K562 (cell line): ENCODE data around the gene USP46. TPM values are rescaled to one million over a fixed set of nuclear protein-coding genes. Genes with fewer than 3 reads are reported as not detected.
A peak's percentile ranks its signal among the peaks of the same experiment; 100 is the strongest.

Source experiments
- ATAC-seq: fragments of 200-7000 bp; cut with Tn5 transposase; 3 replicates; pipeline ENCODE4 v1.9.1; 2020; ENCODE audit warnings: moderate library complexity
- BruUV-seq: library from RNA; stranded (reverse); fragments of 400-500 nt; replicated peaks from 2 replicates; lab custom pipeline; 2021; lab: Mats Ljungman, UMichigan
- CTCF ChIA-PET: fragments of 300-600 bp; formaldehyde crosslinking; extraction: SDS; loops from one replicate; lab custom pipeline; 2021; ENCODE audit warnings: low intra/inter-chr PET ratio; lab: Yijun Ruan, JAX
- POLR2A ChIA-PET: fragments of 300-600, 350-650 bp; sonication (Branson Sonifier 250); formaldehyde crosslinking; extraction: SDS; loops from one replicate; lab custom pipeline; 2021; ENCODE audit warnings: antibody characterized with exemption, inconsistent platforms; lab: Yijun Ruan, JAX
- DNase-seq, 4 experiments: peaks; one replicate each; pipeline versions ENCODE4 v3.0.0 to v3.0.0-alpha.2; 2011 to 2018; ENCODE audit warnings: low spot score in 3 of 4, mixed read lengths in 3 of 4; ENCODE audit errors: extremely low read depth in 1 of 4
- FAIRE-seq: peaks from 2 replicates; lab custom pipeline; 2011; peaks lifted over from hg19 to GRCh38; lab: Jason Lieb, UNC
- H2AFZ ChIP-seq: 2 replicates; pipeline ENCODE4 v1.6.0; 2011; ENCODE audit warnings: low read depth, low read length, control low read depth, inconsistent platforms
- H3K27ac ChIP-seq: fragments of 200-600 bp; 3 replicates; pipeline ENCODE4 v1.8.0; 2011; ENCODE audit warnings: low read depth, mild to moderate bottlenecking, control low read depth, inconsistent platforms, low read length, moderate library complexity, mixed read lengths; ENCODE audit errors: extremely low read depth
- H3K27me3 ChIP-seq, 2 experiments: fragments of 300-600 bp in 1 of 2; 2 replicates in 1 of 2; 3 replicates in 1 of 2; pipeline versions ENCODE4 v1.6.0 to v1.8.0; 2011; ENCODE audit warnings: inconsistent platforms in 2 of 2, low read length in 2 of 2, mild to moderate bottlenecking in 1 of 2, mixed read lengths in 1 of 2, moderate library complexity in 1 of 2; ENCODE audit not compliant: control insufficient read depth in 2 of 2, insufficient read depth in 2 of 2
- H3K36me3 ChIP-seq: fragments of 300-600 bp; 3 replicates; pipeline ENCODE4 v1.8.0; 2011; ENCODE audit warnings: mild to moderate bottlenecking, low read length, inconsistent platforms; ENCODE audit not compliant: control insufficient read depth, insufficient read depth
- H3K4me1 ChIP-seq, 2 experiments: fragments of 200-600 bp in 1 of 2; replicated peaks in 1 of 2; 2 replicates in 1 of 2; 3 replicates in 1 of 2; pipeline versions ENCODE4 v1.5.1 to v1.8.0; 2011; ENCODE audit warnings: inconsistent platforms in 2 of 2, low read length in 2 of 2, mild to moderate bottlenecking in 1 of 2, mixed read lengths in 1 of 2, moderate library complexity in 1 of 2; ENCODE audit not compliant: control insufficient read depth in 2 of 2, insufficient read depth in 2 of 2
- H3K4me2 ChIP-seq: 2 replicates; pipeline ENCODE4 v1.6.1; 2011; ENCODE audit warnings: low read length, control low read depth, inconsistent platforms, mixed read lengths; ENCODE audit not compliant: insufficient read depth
- H3K4me3 ChIP-seq: fragments of 200-600 bp; sonication (generic), shearing (Covaris generic); 2 replicates; pipeline ENCODE4 v1.5.1; 2016; ENCODE audit warnings: control low read depth, inconsistent platforms
- H3K79me2 ChIP-seq: fragments of 200-600 bp; 3 replicates; pipeline ENCODE4 v1.8.0; 2011; ENCODE audit warnings: low read length, inconsistent platforms; ENCODE audit not compliant: control insufficient read depth, insufficient read depth
- H3K9ac ChIP-seq, 2 experiments: 2 replicates each; pipeline versions ENCODE4 v1.6.0 to v1.6.1; 2011; ENCODE audit warnings: low read depth in 2 of 2, low read length in 2 of 2, control low read depth in 1 of 2, inconsistent platforms in 1 of 2, mild to moderate bottlenecking in 1 of 2, mixed read lengths in 1 of 2; ENCODE audit not compliant: insufficient read depth in 1 of 2
- H3K9me1 ChIP-seq: one replicate; pipeline ENCODE4 v1.6.0; 2011; ENCODE audit warnings: inconsistent platforms, mild to moderate bottlenecking, low read length, moderate library complexity; ENCODE audit not compliant: control insufficient read depth, insufficient read depth
- H3K9me3 ChIP-seq: replicated peaks from 2 replicates; pipeline ENCODE4 v1.5.1; 2011; ENCODE audit warnings: low read depth, low read length, inconsistent platforms; ENCODE audit not compliant: control insufficient read depth, insufficient read depth
- H4K20me1 ChIP-seq: replicated peaks from 2 replicates; pipeline ENCODE4 v1.6.1; 2011; ENCODE audit warnings: low read length, inconsistent platforms, mixed read lengths; ENCODE audit not compliant: control insufficient read depth, insufficient read depth
- ARNT ChIP-seq, 2 experiments: fragments of 450-650 bp; IDR thresholded peaks; 2 replicates each; pipeline ENCODE4 v1.6.1; 2016; ENCODE audit warnings: mild to moderate bottlenecking in 1 of 2
- BCOR ChIP-seq: fragments of 450-650 bp; IDR thresholded peaks from 2 replicates; pipeline ENCODE4 v1.6.1; 2016
- CBX8 ChIP-seq: fragments of 200-600 bp; sonication (generic); IDR thresholded peaks from 2 replicates; pipeline ENCODE4 v1.6.1; 2012; ENCODE audit warnings: borderline replicate concordance, mixed run types, low read depth, mild to moderate bottlenecking, moderate library complexity, mixed read lengths, low read length, control low read depth, inconsistent platforms; ENCODE audit not compliant: poor library complexity, severe bottlenecking; ENCODE audit errors: extremely low read depth
- CEBPG ChIP-seq, 3 experiments: fragments of 200-800 bp in 1 of 3; sonication (Bioruptor generic) in 1 of 3; sonication (generic) in 1 of 3; formaldehyde crosslinking in 1 of 3; IDR thresholded peaks in 2 of 3; conservative IDR thresholded peaks in 1 of 3; 2 replicates each; pipeline versions ENCODE4 v1.6.1 to v1.8.0; 2016 to 2022; ENCODE audit warnings: missing compliant biosample characterization in 2 of 3, missing genetic modification characterization in 2 of 3, mild to moderate bottlenecking in 1 of 3, missing genetic modification reagents in 1 of 3
- COPS2 ChIP-seq: fragments of 450-650 bp; conservative IDR thresholded peaks from 2 replicates; pipeline ENCODE4 v1.6.1; 2016; ENCODE audit warnings: mild to moderate bottlenecking, moderate library complexity
- EGR1 ChIP-seq: fragments of 450-650 bp; conservative IDR thresholded peaks from 2 replicates; pipeline ENCODE4 v1.6.1; 2017; ENCODE audit warnings: mild to moderate bottlenecking
- FOS ChIP-seq: IDR thresholded peaks from 3 replicates; pipeline ENCODE4 v1.6.1; 2011; ENCODE audit not compliant: insufficient read length; ENCODE audit errors: extremely low read depth
- MAFG ChIP-seq: fragments of 450-650 bp; conservative IDR thresholded peaks from 2 replicates; pipeline ENCODE4 v1.6.1; 2016; ENCODE audit warnings: missing genetic modification characterization, missing compliant biosample characterization
- PCBP2 ChIP-seq: fragments of 200-400 bp; formaldehyde crosslinking; IDR thresholded peaks from 2 replicates; pipeline ENCODE4 v1.6.1; 2018; ENCODE audit warnings: low read length, low read depth, mild to moderate bottlenecking, moderate library complexity; ENCODE audit not compliant: poor library complexity, severe bottlenecking
- TAF1 ChIP-seq: IDR thresholded peaks from 2 replicates; pipeline ENCODE4 v1.6.1; 2011; ENCODE audit warnings: mild to moderate bottlenecking, low read length, moderate library complexity; ENCODE audit not compliant: insufficient read depth, control insufficient read depth, severe bottlenecking; ENCODE audit errors: extremely low read depth
- TAF9B ChIP-seq: fragments of 450-650 bp; IDR thresholded peaks from 2 replicates; pipeline ENCODE4 v1.6.1; 2018; ENCODE audit warnings: mild to moderate bottlenecking; ENCODE audit not compliant: partially characterized antibody
- THRAP3 ChIP-seq: fragments of 450-650 bp; IDR thresholded peaks from 2 replicates; pipeline ENCODE4 v1.6.1; 2016; ENCODE audit warnings: mild to moderate bottlenecking, inconsistent platforms, borderline replicate concordance
- ZBTB11 ChIP-seq, 3 experiments: fragments of 200-800 bp in 1 of 3; fragments of 250-450 bp in 1 of 3; fragments of 450-650 bp in 1 of 3; sonication (Bioruptor Pico) in 1 of 3; sonication (Bioruptor generic) in 1 of 3; formaldehyde crosslinking in 1 of 3; IDR thresholded peaks; 2 replicates each; pipeline versions ENCODE4 v1.6.1 to v1.8.0; 2016 to 2022; ENCODE audit warnings: mild to moderate bottlenecking in 2 of 3, missing genetic modification characterization in 2 of 3, missing compliant biosample characterization in 1 of 3, moderate library complexity in 1 of 3
- ZBTB7A ChIP-seq: IDR thresholded peaks from 2 replicates; pipeline ENCODE4 v1.6.1; 2011; ENCODE audit warnings: low read depth, mild to moderate bottlenecking, low read length, moderate library complexity, borderline replicate concordance; ENCODE audit not compliant: control insufficient read depth
- ZNF217 ChIP-seq: sonication (generic); formaldehyde crosslinking; IDR thresholded peaks from 2 replicates; pipeline ENCODE4 v1.8.0; 2022; ENCODE audit warnings: mild to moderate bottlenecking, missing genetic modification reagents
- ZNF23 ChIP-seq: fragments of 250-450 bp; sonication (Bioruptor Pico); IDR thresholded peaks from 2 replicates; pipeline ENCODE4 v1.4.0; 2020; ENCODE audit warnings: mild to moderate bottlenecking
- ZNF263 ChIP-seq: sonication (generic); formaldehyde crosslinking; IDR thresholded peaks from 2 replicates; pipeline ENCODE4 v1.8.0; 2022; ENCODE audit warnings: mild to moderate bottlenecking, missing genetic modification reagents, borderline replicate concordance
- ZNF695 ChIP-seq: fragments of 450-650 bp; formaldehyde crosslinking; IDR thresholded peaks from 2 replicates; pipeline ENCODE4 v1.4.0; 2020; ENCODE audit warnings: mild to moderate bottlenecking, moderate library complexity
- ZNF785 ChIP-seq: fragments of 250-450 bp; sonication (Bioruptor Pico); IDR thresholded peaks from 2 replicates; pipeline ENCODE4 v1.4.0; 2020; ENCODE audit warnings: mild to moderate bottlenecking
- WGBS: fragments of 100-300 bp; shearing (Covaris generic); methylation state at CpG from one replicate; pipeline ENCODE4 v1.1.6; 2016; ENCODE audit warnings: low coverage, mixed read lengths; ENCODE audit not compliant: insufficient coverage; ENCODE audit errors: missing lambda C conversion rate; 5-methylcytosine and 5-hydroxymethylcytosine counted together
- in situ Hi-C: fragments of 300-500 bp; cut with MboI; formaldehyde crosslinking; loops from 4 replicates; pipeline ENCODE4 v1.15.0; 2018; ENCODE audit warnings: inconsistent platforms, mixed read lengths
- intact Hi-C: fragments of 100-400 bp; cut with micrococcal nuclease; formaldehyde crosslinking; loops from 2 replicates; pipeline ENCODE4 v1.14.2; 2022
- polyA plus RNA-seq, 8 experiments: library from polyadenylated mRNA; depleted of rRNA in 4 of 8; stranded (reverse) in 5 of 8; unstranded in 3 of 8; fragments of >200 nt; fragmentation: Nextera tagmentation in 2 of 8; fragmentation: Illumina TruSeq in 1 of 8; extraction: Ambion mirVana in 2 of 8; extraction: Trizol in 1 of 8; gene quantifications; 2 replicates each; pipeline versions ENCODE4 v1.2.1 to v1.2.3, GENCODE V29; 2011 to 2014; ENCODE audit warnings: inconsistent platforms in 1 of 8, missing spikeins in 1 of 8
- total RNA-seq, 7 experiments: library from RNA; depleted of rRNA in 6 of 7; stranded (reverse); fragments of >200 nt in 6 of 7; fragmentation: Illumina TruSeq in 2 of 7; extraction: Trizol in 2 of 7; gene quantifications; 2 replicates each; pipeline versions ENCODE4 v1.2.1 to v1.2.3, GENCODE V29; 2011 to 2021; ENCODE audit warnings: low replicate concordance in 1 of 7

The USP46 gene
- total and polyA plus RNA-seq, 9 of the 15 experiments (the other 6 are each of a cell fraction or from before 2014, with no cell fraction given): 3.0 to 11.7 (median 8.4) TPM

- no peaks in the 10 kb centered on the region for H3K9me1 ChIP-seq
- H3K4me1 ChIP-seq: peaks cover 12 to 21% of the 10 kb centered on the region in 2 experiments; a peak in 4 of 5 replicates
- H3K9ac ChIP-seq: peak overlapping the region; percentile 73 to 98
- H3K9me3 ChIP-seq: no peaks in the 10 kb centered on the region
- in situ Hi-C loops: no loop called here
- H3K79me2 ChIP-seq: peaks cover 14% of the 10 kb centered on the region; the same call in 2 of the 3 replicates
- H3K36me3 ChIP-seq: peaks cover 10% of the 10 kb centered on the region; the same call in 2 of the 3 replicates
- H3K27ac ChIP-seq: peak overlapping the region; percentile 75; the same call in 2 of the 3 replicates
- H2AFZ ChIP-seq: peak overlapping the region; percentile 95; the same call in 1 of the 2 replicates
- FAIRE-seq: no peak
- no peaks in the 10 kb centered on the region for H4K20me1 ChIP-seq
- BruUV-seq: no TSS peak
- DNase-seq: peak in 3 of 4 experiments; percentile 23 to 60 (median 46)
- H3K4me3 ChIP-seq: peak overlapping the region; percentile 89
- ChIA-PET CTCF (no interaction called here), POLR2A (interaction anchor here (0.7 to 2.5 kb wide), 3 partner anchors 10 to 15 kb away, joined by 3 to 11 read pairs (median 3); no protein-coding TSS in a partner anchor)
- H3K27me3 ChIP-seq: no peaks in the 10 kb centered on the region
- H3K4me2 ChIP-seq: peak overlapping the region; percentile 86
- no peak; the same call in 2 of the 3 replicates for ATAC-seq
- 14% methylated on average over 4 of the region's 33 CpGs for WGBS
- intact Hi-C loops: loop anchor here (5.0 kb wide), 1 partner anchor 71 kb away; no protein-coding TSS in a partner anchor
- TF ChIP-seq TAF1 (peak; percentile 3), CBX8 (no peak), ARNT (IDR thresholded peaks at IDR 0.05) (no peak), ZNF23 (CRISPR knock-in tag) (no peak), ZNF263 (CRISPR knock-in tag) (no peak), ZBTB11 (CRISPR knock-in tag; IDR thresholded peaks at IDR 0.05) (0 out of 6 replicates have a peak, but pooled peaks of 1 of the 3 experiments have one; percentile 18), COPS2 (no peak), MAFG (tag) (no peak), TAF9B (no peak), THRAP3 (no peak), ZNF217 (CRISPR knock-in tag) (no peak), ZBTB7A (peak; percentile 94), PCBP2 (no peak), ZNF695 (CRISPR knock-in tag) (no peak), EGR1 (no peak), FOS (no peak), CEBPG (CRISPR knock-in tag; IDR thresholded peaks at IDR 0.05) (no peak), CEBPG (tag; conservative IDR thresholded peaks at IDR 0.05 in 1 of 2, IDR thresholded peaks at IDR 0.05 in 1 of 2) (no peak), ZNF785 (no peak), BCOR (no peak)
These were observed 480 bp downstream of the USP46 start for GRCh38 chr4:52658641-52659000.
